GM18499 (cell line): Measurements from ENCODE around the gene MPP2.
"Not testable (repeated sequence)": the region's sequence is repeated elsewhere in the genome, so short reads cannot be mapped to it uniquely, and the experiment has no call there.

ENCODE experiments used
- ATAC-seq: cut with Tn5 transposase; IDR thresholded peaks from one replicate; pipeline ENCODE4 v1.9.1; 2021; ENCODE audit warnings: moderate number of reproducible peaks; ENCODE audit not compliant: insufficient read depth, unreplicated experiment

The MPP2 gene

DNA sequence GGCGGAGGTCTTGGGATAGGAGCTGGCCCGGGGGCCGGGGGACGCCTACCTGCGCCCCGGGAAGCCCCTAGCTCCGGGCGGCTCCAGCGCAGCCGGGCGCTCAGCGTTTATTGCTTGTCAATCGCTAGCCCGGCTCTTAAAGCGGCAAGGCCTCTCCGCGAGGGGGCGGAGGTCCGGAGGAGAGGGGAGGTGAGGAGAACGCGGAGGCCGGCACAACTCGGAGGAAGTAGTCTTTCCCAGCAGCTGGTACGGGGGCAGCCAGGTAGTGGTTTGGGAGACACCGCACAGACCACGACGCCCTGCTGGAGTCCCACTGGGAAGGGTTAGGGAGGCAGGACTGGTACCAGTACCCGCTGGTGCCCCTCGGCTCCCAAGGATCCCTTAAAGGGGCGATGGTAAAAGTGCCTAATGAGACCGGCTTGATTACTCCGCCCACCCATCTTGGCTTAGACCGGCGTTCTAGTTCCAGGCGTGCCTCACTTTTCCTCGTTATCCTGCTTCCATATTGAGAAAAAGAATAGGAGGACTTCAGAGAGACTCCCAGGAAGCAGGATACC is at the start of gene MPP2:
TSS of gene MPP2 (minus strand) at position 112 of the 557 bp plus-strand sequence. CDS start 3,076 bp downstream, outside the sequence.
- no peak for ATAC-seq

GRCh38 chr17:43956222-43956621 is 48.9 kb upstream of the MPP2 start:
- no peak for ATAC-seq

DNA sequence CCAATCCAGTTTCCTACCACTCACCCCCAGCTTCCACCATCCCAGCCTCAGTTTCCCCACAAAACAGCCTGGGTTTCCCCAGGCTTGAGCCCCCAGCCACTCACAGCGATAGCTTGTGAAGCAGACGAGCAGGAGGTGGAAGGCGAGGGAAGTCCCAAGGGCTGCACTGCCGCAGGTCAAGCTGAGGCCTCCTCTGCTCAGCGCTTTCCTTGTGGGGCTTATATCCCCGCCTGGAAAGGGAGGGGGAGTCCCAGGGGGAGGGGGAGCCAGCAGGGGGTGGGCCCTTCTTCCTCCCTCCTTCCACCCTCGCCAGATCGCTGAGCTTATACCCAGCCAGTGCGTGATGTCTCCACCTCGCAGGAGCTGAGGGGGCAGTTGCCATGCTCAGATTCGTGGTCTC is 46.4 kb upstream of the MPP2 start, which contains the start of gene PYY:
TSS of gene PYY (minus strand) at position 195 of the 400 bp plus-strand sequence. CDS start 457 bp downstream, outside the sequence.
- no peak for ATAC-seq

- no peak for ATAC-seq
Measured at GRCh38 chr17:43952724-43953666, 45.7 kb upstream of the MPP2 start.

- ATAC-seq: no peak
Measured at GRCh38 chr17:43952351-43952723, 45.0 kb upstream of the MPP2 start.

GRCh38 chr17:43951750-43952149 is 44.4 kb upstream of the MPP2 start:
- no peak for ATAC-seq

GRCh38 chr17:43950554-43950953 is 43.2 kb upstream of the MPP2 start:
- no peak for ATAC-seq

- no peak for ATAC-seq
Measured at GRCh38 chr17:43949781-43950180, 42.4 kb upstream of the MPP2 start.

DNA sequence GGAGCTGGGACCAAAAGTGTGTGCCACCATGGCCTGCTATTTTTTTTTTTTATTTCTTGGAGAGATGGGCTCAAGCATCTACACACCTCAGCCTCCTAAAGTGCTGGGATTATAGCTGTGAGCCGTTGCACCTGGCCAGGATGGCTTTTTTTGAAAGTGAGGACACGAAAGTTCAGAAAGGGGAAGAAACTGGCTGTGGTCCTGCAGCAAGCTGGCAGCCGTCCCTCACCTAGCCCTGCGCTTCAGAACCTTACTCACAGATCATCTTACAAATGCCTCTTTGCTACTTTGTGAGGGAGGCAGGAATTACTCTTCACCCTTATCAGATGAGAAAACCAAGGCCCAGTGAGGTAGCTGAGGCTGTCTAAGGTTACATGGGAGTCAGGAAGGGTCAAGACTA is 39.4 kb upstream of the MPP2 start:
- ATAC-seq: no peak

DNA sequence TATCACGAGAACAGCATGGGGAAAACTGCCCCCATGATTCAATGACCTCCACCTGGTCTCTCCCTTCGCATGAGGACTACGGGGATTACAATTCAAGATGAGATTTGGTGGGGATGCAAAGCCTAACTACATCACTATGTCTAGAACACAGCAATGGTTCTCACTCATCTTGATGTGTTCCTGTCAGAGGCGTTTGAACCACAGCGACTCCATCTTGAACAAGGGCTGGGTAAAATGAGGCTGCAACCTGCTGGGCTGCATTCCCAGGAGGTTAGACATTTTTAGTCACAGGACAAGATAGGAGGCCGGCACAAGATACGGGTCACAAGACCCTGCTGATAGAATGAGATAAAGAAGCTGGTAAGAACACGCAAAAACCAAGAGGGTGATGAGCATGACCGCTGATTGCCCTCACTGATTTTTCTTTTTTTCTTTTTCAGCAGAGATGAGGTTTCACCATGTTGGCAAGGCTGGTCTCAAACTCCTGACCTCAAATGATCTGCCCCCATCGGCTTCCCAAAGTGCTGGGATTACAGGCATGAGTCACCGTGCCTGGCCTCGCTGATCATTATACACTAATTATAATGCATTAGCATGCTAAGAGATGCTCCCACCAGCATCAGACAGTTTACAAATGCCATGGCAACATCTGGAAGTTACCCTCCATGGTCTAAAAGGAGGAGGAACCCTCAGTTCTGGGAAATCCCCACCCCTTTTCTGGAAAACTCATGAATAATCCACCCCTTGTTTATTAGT is 37.9 kb upstream of the MPP2 start:
- ATAC-seq: no peak

DNA sequence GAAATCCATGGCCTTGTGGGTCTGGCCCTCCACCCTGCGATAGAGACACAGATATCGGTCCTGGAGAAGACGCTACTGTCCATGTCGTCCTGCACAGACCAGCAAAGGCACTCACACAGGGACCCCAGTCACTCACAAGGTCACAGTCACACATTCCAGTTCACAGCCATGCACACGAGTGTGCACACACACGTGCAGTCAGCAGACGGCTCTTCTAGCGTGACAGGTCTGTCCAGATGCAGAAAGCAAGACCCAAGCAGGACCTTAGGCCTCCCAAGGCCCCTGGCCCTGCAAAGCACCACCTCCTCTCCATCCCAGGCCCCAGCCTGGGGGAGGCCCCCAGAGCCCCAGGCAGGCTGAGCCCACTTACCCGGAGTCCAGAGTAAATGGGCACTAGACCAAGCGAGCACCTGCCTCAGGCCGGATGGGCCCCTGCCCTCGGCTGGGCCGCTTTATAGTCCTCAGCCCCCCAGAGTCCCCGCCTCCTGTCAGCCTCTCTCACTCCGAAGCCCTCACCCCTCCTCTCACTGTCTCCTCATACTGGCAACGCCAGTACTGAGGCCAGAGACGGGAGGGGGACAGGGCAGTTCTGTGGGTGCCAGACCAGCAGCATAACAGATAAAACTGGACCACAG is 34.8 kb upstream of the MPP2 start, which contains the start of gene PPY:
TSS of gene PPY (minus strand) at position 426 of the 635 bp plus-strand sequence. CDS start 822 bp downstream, outside the sequence.
- ATAC-seq: no peak

GRCh38 chr17:43940630-43941029 is 33.3 kb upstream of the MPP2 start:
- ATAC-seq: no peak

DNA sequence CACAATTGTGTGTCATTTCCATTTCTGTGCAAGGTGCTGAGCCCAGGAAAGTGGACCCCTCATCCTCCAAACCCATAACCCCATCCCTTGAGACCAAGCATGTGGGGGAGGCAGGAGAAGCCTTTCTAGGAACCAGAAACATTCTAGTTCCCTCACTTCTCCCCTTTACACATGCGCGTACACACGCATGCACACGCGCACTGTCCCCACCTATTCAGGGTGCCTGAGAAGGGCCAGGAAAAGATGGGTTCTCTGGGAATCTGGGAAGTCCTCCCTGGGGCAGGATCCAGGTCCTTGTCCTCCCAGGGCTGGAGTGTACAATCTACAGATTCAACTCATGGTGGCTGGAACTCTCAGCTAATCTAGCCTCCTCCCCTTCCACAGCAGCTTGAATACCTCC is 32.5 kb upstream of the MPP2 start:
- ATAC-seq: no peak

DNA sequence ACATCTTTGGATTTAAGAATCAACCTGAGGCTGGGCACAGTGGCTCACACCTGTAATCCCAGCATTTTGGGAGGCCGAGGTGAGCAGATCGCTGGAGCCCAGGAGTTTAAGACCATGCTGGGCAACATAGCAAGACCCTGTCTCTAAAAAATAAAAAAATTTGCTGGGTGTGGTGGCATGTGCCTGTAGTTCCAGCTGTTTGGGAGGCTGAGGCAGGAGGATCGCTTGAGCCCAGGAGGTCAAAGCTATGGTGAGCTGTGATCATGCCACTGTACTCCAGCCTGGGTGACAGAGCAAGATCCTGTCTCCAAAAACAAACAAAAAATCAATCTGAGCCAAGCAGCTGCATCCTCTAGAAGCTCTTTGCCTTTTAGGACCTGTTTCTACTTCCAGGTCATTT is 32.1 kb upstream of the MPP2 start:
- ATAC-seq: not testable (repeated sequence)

DNA sequence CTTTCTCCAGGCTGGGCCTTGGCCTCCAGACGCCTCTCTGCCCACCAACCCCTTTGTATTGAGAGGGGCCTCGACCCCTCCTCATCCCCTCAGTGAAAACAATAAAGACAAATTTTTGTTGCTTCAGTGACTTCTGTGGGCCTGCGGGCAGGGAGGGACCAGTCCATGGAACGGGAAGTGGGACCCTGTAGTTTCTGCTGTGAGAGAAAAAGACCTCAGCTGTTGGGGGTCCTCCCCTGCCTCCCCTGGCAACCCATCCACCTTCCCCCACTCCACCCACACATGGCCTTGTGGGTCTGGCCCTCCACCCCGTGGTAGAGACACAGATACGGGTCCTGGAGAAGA is 31.5 kb upstream of the MPP2 start:
- ATAC-seq: no peak

- ATAC-seq: no peak
Measured at GRCh38 chr17:43936434-43936833, 29.1 kb upstream of the MPP2 start.

DNA sequence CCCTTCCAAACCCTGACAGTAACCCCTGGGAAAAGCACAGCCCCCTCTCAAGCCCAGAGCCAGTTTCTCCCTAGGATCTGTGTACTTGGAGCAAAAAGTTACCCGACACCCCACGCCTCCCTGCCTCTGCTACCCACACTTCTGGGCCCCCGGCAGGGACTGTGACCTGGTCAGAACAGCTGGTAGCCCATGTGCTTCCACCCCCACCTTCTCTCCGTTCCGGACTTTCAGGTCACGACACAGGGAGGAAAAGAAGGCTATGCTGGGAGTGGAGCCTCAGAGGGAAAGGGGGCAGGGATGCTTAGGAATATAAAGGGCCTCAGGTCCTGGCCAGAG is 28.6 kb upstream of the MPP2 start:
- no peak for ATAC-seq

DNA sequence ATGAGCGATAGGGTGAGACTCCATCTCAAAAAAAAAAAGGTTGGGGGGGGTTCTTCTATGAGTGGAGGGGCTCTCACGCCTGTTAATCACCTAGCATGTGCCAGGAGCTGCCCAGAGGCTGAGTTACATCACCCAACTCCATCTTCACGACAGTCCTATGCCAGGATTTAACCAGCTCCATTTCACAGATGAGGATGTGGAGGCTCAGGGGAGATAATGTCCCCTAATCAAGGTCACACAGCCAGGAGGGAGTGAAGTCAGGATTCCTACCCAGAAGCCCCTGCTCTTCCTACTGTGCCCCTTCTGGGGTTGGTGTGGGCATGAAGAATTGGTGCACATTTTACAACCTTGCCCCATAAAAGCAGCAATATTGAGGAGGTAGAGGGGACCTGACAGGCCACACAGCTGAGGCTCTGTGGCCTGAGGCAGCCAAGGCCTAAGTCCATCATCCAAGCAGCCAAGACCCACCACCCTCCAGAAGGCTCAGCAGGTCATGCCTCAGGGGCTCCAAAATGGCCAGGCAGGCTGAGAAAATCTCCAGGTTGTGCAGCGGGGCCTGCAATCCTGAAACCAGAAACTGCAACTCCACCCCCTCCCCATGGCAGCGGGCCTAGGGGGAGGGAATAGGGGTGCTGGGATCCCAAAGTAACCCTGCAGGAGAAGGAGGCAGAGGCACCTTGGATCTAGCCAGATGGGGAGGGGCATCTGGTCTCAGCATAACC is 28.0 kb upstream of the MPP2 start:
- no peak for ATAC-seq

DNA sequence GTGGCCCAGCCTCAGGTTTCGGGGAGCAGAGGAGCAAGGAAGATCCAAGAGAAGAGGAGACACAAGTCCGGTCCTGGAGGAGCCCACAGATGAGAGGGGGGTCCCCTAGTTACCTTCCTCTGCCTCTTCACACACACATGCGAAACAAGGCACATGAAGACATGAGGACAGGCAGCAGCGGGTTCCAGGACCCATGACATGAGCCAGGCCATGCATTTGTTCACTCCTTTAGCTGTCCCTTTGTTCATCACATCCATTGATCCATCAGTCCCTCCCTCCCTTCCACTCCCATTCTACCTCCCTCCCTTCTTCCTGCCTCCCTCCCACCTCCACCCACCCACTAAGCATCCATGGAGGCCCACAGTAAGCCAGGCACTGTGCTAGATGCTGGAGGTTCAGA is 25.6 kb upstream of the MPP2 start:
- ATAC-seq: no peak

- no peak for ATAC-seq
Measured at GRCh38 chr17:43932357-43932756, 25.0 kb upstream of the MPP2 start.
